H9 (cell line): ENCODE results near the gene APBB2. TPM values are rescaled to one million over a fixed set of nuclear protein-coding genes. Genes with fewer than 3 reads are reported as not detected.

Experiments
- DNase-seq: peaks from one replicate; pipeline ENCODE4 v3.0.0-alpha.2; 2017
- H2AFZ ChIP-seq: one replicate; pipeline ENCODE4 v1.6.1; 2013; ENCODE audit warnings: mild to moderate bottlenecking, low read length, control low read depth, moderate library complexity
- H2AK5ac ChIP-seq: 2 replicates; pipeline ENCODE4 v1.6.1; 2013; ENCODE audit warnings: low read length, control low read depth, mixed read lengths; ENCODE audit not compliant: insufficient read length
- H2BK120ac ChIP-seq: one replicate; pipeline ENCODE4 v1.6.1; 2013; ENCODE audit warnings: low read depth, mild to moderate bottlenecking, low read length, control low read depth, inconsistent platforms; ENCODE audit not compliant: poor library complexity, severe bottlenecking
- H2BK12ac ChIP-seq: 2 replicates; pipeline ENCODE4 v1.6.1; 2013; ENCODE audit warnings: low read length, control low read depth, mixed read lengths, low read depth; ENCODE audit not compliant: insufficient read length
- H2BK15ac ChIP-seq: 2 replicates; pipeline ENCODE4 v1.6.1; 2013; ENCODE audit warnings: low read depth, low read length, control low read depth
- H2BK20ac ChIP-seq: one replicate; pipeline ENCODE4 v1.6.1; 2013; ENCODE audit warnings: low read depth, mild to moderate bottlenecking, low read length, control low read depth, inconsistent platforms; ENCODE audit not compliant: poor library complexity, severe bottlenecking
- H2BK5ac ChIP-seq: 2 replicates; pipeline ENCODE4 v1.6.1; 2013; ENCODE audit warnings: low read length, control low read depth, mixed read lengths; ENCODE audit not compliant: insufficient read length
- H3K14ac ChIP-seq: 2 replicates; pipeline ENCODE4 v1.6.1; 2013; ENCODE audit warnings: low read length, control low read depth; ENCODE audit not compliant: insufficient read depth
- H3K18ac ChIP-seq: 2 replicates; pipeline ENCODE4 v1.6.1; 2013; ENCODE audit warnings: low read depth, mild to moderate bottlenecking, mixed read lengths, low read length, control low read depth; ENCODE audit not compliant: insufficient read length
- H3K23ac ChIP-seq: 2 replicates; pipeline ENCODE4 v1.6.1; 2013; ENCODE audit warnings: low read length, control low read depth, mixed read lengths, low read depth; ENCODE audit not compliant: insufficient read length
- H3K23me2 ChIP-seq: 2 replicates; pipeline ENCODE4 v1.6.1; 2013; ENCODE audit warnings: low read depth, mild to moderate bottlenecking, mixed read lengths, low read length, control low read depth; ENCODE audit not compliant: insufficient read length, poor library complexity, severe bottlenecking
- H3K27ac ChIP-seq: 2 replicates; pipeline ENCODE4 v1.5.1; 2013; ENCODE audit warnings: low read length, control low read depth, mixed read lengths, low read depth; ENCODE audit not compliant: insufficient read length
- H3K27me3 ChIP-seq: 2 replicates; pipeline ENCODE4 v1.6.1; 2013; ENCODE audit warnings: low read length, control low read depth, inconsistent platforms; ENCODE audit not compliant: insufficient read depth
- H3K4ac ChIP-seq: 2 replicates; pipeline ENCODE4 v1.6.1; 2013; ENCODE audit warnings: low read depth, mild to moderate bottlenecking, control low read depth, inconsistent platforms, low read length, moderate library complexity
- H3K4me1 ChIP-seq: 2 replicates; pipeline ENCODE4 v1.6.1; 2013; ENCODE audit warnings: low read length, control low read depth, inconsistent platforms; ENCODE audit not compliant: insufficient read depth
- H3K4me2 ChIP-seq: 2 replicates; pipeline ENCODE4 v1.6.1; 2013; ENCODE audit warnings: low read length, control low read depth, mixed read lengths; ENCODE audit not compliant: insufficient read length, insufficient read depth
- H3K56ac ChIP-seq: 2 replicates; pipeline ENCODE4 v1.6.1; 2013; ENCODE audit warnings: low read depth, mild to moderate bottlenecking, mixed read lengths, low read length, control low read depth; ENCODE audit not compliant: insufficient read length
- H3K79me1 ChIP-seq: 2 replicates; pipeline ENCODE4 v1.6.1; 2013; ENCODE audit warnings: low read depth, mild to moderate bottlenecking, moderate library complexity, low read length, control low read depth, inconsistent platforms; ENCODE audit not compliant: insufficient read depth, poor library complexity, severe bottlenecking
- H3K79me2 ChIP-seq: 2 replicates; pipeline ENCODE4 v1.6.1; 2013; ENCODE audit warnings: low read length, control low read depth, inconsistent platforms; ENCODE audit not compliant: insufficient read depth
- H3K9ac ChIP-seq: 2 replicates; pipeline ENCODE4 v1.6.1; 2013; ENCODE audit warnings: low read length, control low read depth, mixed read lengths; ENCODE audit not compliant: insufficient read length; ENCODE audit errors: extremely low read depth
- H3K9me3 ChIP-seq: one replicate; pipeline ENCODE4 v1.6.1; 2013; ENCODE audit warnings: low read depth, low read length, inconsistent platforms; ENCODE audit not compliant: control insufficient read depth
- H3T11ph ChIP-seq: one replicate; pipeline ENCODE4 v1.6.1; 2013; ENCODE audit warnings: mild to moderate bottlenecking, low read length, control low read depth, inconsistent platforms
- H4K20me1 ChIP-seq: one replicate; pipeline ENCODE4 v1.6.1; 2013; ENCODE audit not compliant: control insufficient read depth, insufficient read length, insufficient read depth
- H4K5ac ChIP-seq: 2 replicates; pipeline ENCODE4 v1.6.1; 2013; ENCODE audit warnings: low read depth, mild to moderate bottlenecking, mixed read lengths, low read length, control low read depth; ENCODE audit not compliant: insufficient read length
- H4K8ac ChIP-seq: replicated peaks from 2 replicates; pipeline ENCODE4 v1.6.1; 2013; ENCODE audit warnings: low read length, control low read depth, mixed read lengths, low read depth; ENCODE audit not compliant: insufficient read length
- H4K91ac ChIP-seq: 2 replicates; pipeline ENCODE4 v1.6.1; 2013; ENCODE audit warnings: low read depth, mild to moderate bottlenecking, moderate library complexity, mixed read lengths, low read length, control low read depth; ENCODE audit not compliant: insufficient read length
- H3K27ac Mint-ChIP-seq, 3 experiments: 2 replicates in 2 of 3; 3 replicates in 1 of 3; pipeline ENCODE4 v1.8.0; 2020 to 2021; ENCODE audit warnings: mixed read lengths in 3 of 3, mild to moderate bottlenecking in 1 of 3, moderate library complexity in 1 of 3
- H3K27me3 Mint-ChIP-seq: 2 replicates; pipeline ENCODE4 v1.8.0; 2021; ENCODE audit warnings: low read depth, mild to moderate bottlenecking, moderate library complexity, mixed read lengths
- H3K36me3 Mint-ChIP-seq, 3 experiments: 2 replicates in 2 of 3; 3 replicates in 1 of 3; pipeline ENCODE4 v1.8.0; 2020 to 2021; ENCODE audit warnings: low read depth in 3 of 3, mixed read lengths in 3 of 3; ENCODE audit not compliant: insufficient read depth in 1 of 3
- H3K4me1 Mint-ChIP-seq, 2 experiments: 2 replicates each; pipeline ENCODE4 v1.8.0; 2020; ENCODE audit warnings: mixed read lengths in 2 of 2
- H3K4me3 Mint-ChIP-seq, 2 experiments: 2 replicates in 1 of 2; 3 replicates in 1 of 2; pipeline ENCODE4 v1.8.0; 2020 to 2021; ENCODE audit warnings: mild to moderate bottlenecking in 2 of 2, mixed read lengths in 2 of 2, moderate library complexity in 1 of 2
- H3K9me3 Mint-ChIP-seq, 2 experiments: 2 replicates in 1 of 2; 3 replicates in 1 of 2; pipeline ENCODE4 v1.8.0; 2020; ENCODE audit warnings: mild to moderate bottlenecking in 2 of 2, mixed read lengths in 2 of 2, moderate library complexity in 1 of 2
- CTCF ChIP-seq: fragments of 200-600 bp; sonication (generic); conservative IDR thresholded peaks from 3 replicates; pipeline ENCODE4 v1.8.0; 2021; ENCODE audit warnings: antibody characterized with exemption, mild to moderate bottlenecking
- WGBS: extraction: QIAGEN DNeasy Blood & Tissue Kit; methylation state at CpG from one replicate; pipeline ENCODE4 v1.1.7; 2013; ENCODE audit warnings: missing lambda C conversion rate, low lambda C conversion rate, mixed read lengths; ENCODE audit not compliant: insufficient read length; ENCODE audit errors: extremely low coverage; 5-methylcytosine and 5-hydroxymethylcytosine counted together
- total RNA-seq: library from RNA; stranded (reverse); gene quantifications from 2 replicates; pipeline ENCODE4 v1.2.1, GENCODE V29; 2021

The APBB2 gene
- total RNA-seq, 1 experiment from 2014 or later: 39.6 TPM

- no peaks in the 10 kb centered on the region for H3K27me3 ChIP-seq
- peak overlapping the region in 1 of 3 experiments; percentile 29; a peak in 1 of 7 replicates for H3K27ac Mint-ChIP-seq
- H2BK5ac ChIP-seq: no peak overlapping the region
- no peak overlapping the region for H2BK15ac ChIP-seq
- H3K14ac ChIP-seq: no peak overlapping the region
- no peaks in the 10 kb centered on the region for H3K27me3 Mint-ChIP-seq
- no peak overlapping the region for H4K91ac ChIP-seq
- no peak overlapping the region for H2AK5ac ChIP-seq
- no peak overlapping the region for H3K27ac ChIP-seq
- no peaks in the 10 kb centered on the region; the same call in 1 of the 2 replicates for H3K79me2 ChIP-seq
- WGBS: no CpG with 5 or more reads among the region's 9 CpGs
- no peak overlapping the region for H3K23ac ChIP-seq
- H3T11ph ChIP-seq: no peak overlapping the region
- no peaks in the 10 kb centered on the region for H3K9me3 ChIP-seq
- no peak overlapping the region for H3K4ac ChIP-seq
- H3K9me3 Mint-ChIP-seq: no peaks in the 10 kb centered on the region
- no peak overlapping the region for H4K8ac ChIP-seq
- no peak overlapping the region for H2BK20ac ChIP-seq
- no peak for TF ChIP-seq CTCF
- H3K4me3 Mint-ChIP-seq: no peak overlapping the region
- H2AFZ ChIP-seq: no peak overlapping the region
- no peak overlapping the region for H3K4me2 ChIP-seq
- H3K4me1 ChIP-seq: no peaks in the 10 kb centered on the region
- H4K5ac ChIP-seq: no peak overlapping the region
- H3K23me2 ChIP-seq: no peaks in the 10 kb centered on the region
- no peak overlapping the region for H3K18ac ChIP-seq
- H3K79me1 ChIP-seq: no peaks in the 10 kb centered on the region
- DNase-seq: no peak
- H3K4me1 Mint-ChIP-seq: no peaks in the 10 kb centered on the region
- peaks cover 22 to 64% (median 59%) of the 10 kb centered on the region in 3 experiments; a peak in 6 of 7 replicates for H3K36me3 Mint-ChIP-seq
- H2BK12ac ChIP-seq: no peak overlapping the region
- H4K20me1 ChIP-seq: no peaks in the 10 kb centered on the region
- H3K56ac ChIP-seq: no peak overlapping the region
- H2BK120ac ChIP-seq: no peak overlapping the region
- H3K9ac ChIP-seq: no peak overlapping the region
Observed at GRCh38 chr4:40828661-40829060, 385.7 kb downstream of the APBB2 start.
